WTC11 (cell line): ENCODE measurements around the gene ST6GALNAC3.

Source experiments
- AFF4 ChIP-seq: sonication (generic); formaldehyde crosslinking; IDR thresholded peaks from 2 replicates; pipeline ENCODE4 v1.8.1; 2023; ENCODE audit warnings: mild to moderate bottlenecking, missing genetic modification reagents, borderline replicate concordance
- ARID4B ChIP-seq: sonication (generic); formaldehyde crosslinking; IDR thresholded peaks from 2 replicates; pipeline ENCODE4 v1.8.0; 2023; ENCODE audit warnings: missing genetic modification reagents, mild to moderate bottlenecking, borderline replicate concordance
- ATF1 ChIP-seq: sonication (generic); formaldehyde crosslinking; IDR thresholded peaks from 2 replicates; pipeline ENCODE4 v1.8.1; 2023; ENCODE audit warnings: mild to moderate bottlenecking, moderate library complexity, missing genetic modification reagents
- CTCF ChIP-seq: fragments of 200-600 bp; IDR thresholded peaks from 2 replicates; pipeline ENCODE4 v1.8.0; 2022; ENCODE audit warnings: antibody characterized with exemption
- PRDM15 ChIP-seq: sonication (generic); formaldehyde crosslinking; IDR thresholded peaks from 2 replicates; pipeline ENCODE4 v1.8.0; 2022; ENCODE audit warnings: missing genetic modification reagents
- SP1 ChIP-seq: sonication (generic); formaldehyde crosslinking; conservative IDR thresholded peaks from 2 replicates; pipeline ENCODE4 v1.8.1; 2022; ENCODE audit warnings: missing genetic modification reagents
- STAT6 ChIP-seq: sonication (generic); formaldehyde crosslinking; conservative IDR thresholded peaks from 2 replicates; pipeline ENCODE4 v1.8.1; 2023; ENCODE audit warnings: mild to moderate bottlenecking, low read depth, missing genetic modification reagents, moderate library complexity
- TCF7 ChIP-seq: sonication (generic); formaldehyde crosslinking; IDR thresholded peaks from 2 replicates; pipeline ENCODE4 v1.8.0; 2022; ENCODE audit warnings: mild to moderate bottlenecking, low read depth, missing genetic modification reagents, moderate library complexity
- ZNF121 ChIP-seq: sonication (generic); formaldehyde crosslinking; IDR thresholded peaks from 2 replicates; pipeline ENCODE4 v1.8.0; 2023; ENCODE audit warnings: missing genetic modification reagents
- ZNF263 ChIP-seq: sonication (generic); formaldehyde crosslinking; IDR thresholded peaks from 2 replicates; pipeline ENCODE4 v1.8.1; 2022; ENCODE audit warnings: low read depth, mild to moderate bottlenecking, moderate library complexity, missing genetic modification reagents

- TF ChIP-seq CTCF (no peak), ARID4B (CRISPR knock-in tag) (no peak), SP1 (CRISPR knock-in tag) (no peak), ATF1 (CRISPR knock-in tag) (no peak), ZNF263 (CRISPR knock-in tag) (no peak), AFF4 (CRISPR knock-in tag) (no peak), STAT6 (no peak), PRDM15 (no peak), TCF7 (CRISPR knock-in tag) (no peak), ZNF121 (CRISPR knock-in tag) (no peak)
Observed at GRCh38 chr1:76161451-76161850, 86.9 kb downstream of the ST6GALNAC3 start.
